Measurements from ENCODE around the gene DRD2.

Gene DRD2

DNA sequence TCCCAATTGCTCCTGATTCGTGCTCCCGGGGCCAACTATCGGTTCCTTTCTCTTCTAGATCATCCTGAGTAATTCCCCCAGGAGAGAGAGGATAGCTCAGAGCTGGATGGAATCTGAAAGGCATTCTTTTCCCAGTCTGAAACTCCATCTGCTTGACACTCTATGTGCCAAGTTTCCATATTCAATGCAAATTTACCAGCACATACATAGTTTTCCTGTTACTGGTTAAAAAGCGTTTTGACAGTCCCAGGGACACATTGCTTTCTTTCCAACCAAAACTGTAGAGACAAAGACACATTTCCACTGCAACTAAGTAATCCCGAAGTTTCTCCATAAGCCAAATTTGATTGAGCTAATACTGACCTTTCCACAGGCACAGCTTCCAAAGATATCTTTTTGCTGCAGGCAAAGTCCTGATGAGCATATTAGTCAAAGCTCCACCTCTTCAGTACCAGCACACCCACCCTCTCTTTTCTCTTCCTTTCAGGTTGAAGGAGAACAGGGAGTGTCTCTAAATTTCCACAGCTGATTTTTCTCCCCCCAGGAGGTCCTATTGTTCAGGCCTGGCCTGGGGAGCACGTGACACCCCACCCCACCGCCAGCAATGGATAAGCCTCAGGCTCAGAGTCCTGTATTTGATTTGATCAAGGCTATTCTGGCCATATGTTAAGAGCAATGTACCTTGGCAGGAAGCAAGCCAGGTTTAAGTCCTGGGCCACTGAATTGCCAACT, 97.4 kb downstream of the DRD2 start:
- in situ Hi-C loops (cut with HindIII; ENCODE audit: low sequenced_read_pairs): loop anchor here (5.0 kb wide), 1 partner anchor 74 kb away; no protein-coding TSS in a partner anchor

DNA sequence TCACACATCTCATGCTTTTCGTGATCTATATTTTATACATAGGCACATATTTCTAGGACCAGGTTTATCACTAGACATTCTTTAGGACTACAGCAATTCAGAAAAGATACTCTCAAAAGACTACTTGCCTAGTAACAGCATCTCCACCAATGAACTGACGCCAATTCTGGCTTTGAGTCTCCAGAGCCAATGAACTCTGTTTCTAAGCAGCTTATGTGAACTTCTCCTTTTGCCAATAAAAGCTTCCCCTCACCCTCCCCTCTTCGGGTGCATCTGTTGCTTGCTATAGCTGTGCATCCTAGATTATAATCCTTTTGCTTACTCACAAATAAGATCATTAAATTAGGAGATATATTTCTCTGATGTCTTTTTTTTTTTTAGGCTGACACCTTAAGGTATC, 99.0 kb downstream of the DRD2 start:
- in situ Hi-C loops (cut with HindIII; ENCODE audit: low sequenced_read_pairs): loop anchor here (5.0 kb wide), 1 partner anchor 76 kb away; no protein-coding TSS in a partner anchor

DNA sequence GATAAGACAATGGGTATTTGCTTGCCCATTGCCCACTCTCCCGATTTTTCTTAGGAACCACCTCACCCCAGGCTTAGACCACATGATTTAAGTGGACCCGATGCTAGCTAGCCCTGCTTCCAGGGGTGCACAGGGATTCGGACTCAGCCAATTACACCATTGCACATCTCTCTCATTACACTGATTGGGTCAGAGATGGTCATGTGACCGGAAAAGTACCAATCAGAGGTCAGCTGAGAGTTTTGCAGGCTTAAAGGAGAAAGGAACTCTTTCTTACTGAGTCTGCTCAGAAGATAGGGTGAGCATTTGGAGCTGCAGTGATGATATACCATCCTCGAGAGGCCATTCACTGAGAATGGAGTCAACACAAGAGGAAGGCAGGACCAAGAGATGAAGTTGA, 99.8 kb downstream of the DRD2 start:
- in situ Hi-C loops (cut with HindIII; ENCODE audit: low sequenced_read_pairs): loop anchor here (5.0 kb wide), 1 partner anchor 77 kb away; no protein-coding TSS in a partner anchor

DNA sequence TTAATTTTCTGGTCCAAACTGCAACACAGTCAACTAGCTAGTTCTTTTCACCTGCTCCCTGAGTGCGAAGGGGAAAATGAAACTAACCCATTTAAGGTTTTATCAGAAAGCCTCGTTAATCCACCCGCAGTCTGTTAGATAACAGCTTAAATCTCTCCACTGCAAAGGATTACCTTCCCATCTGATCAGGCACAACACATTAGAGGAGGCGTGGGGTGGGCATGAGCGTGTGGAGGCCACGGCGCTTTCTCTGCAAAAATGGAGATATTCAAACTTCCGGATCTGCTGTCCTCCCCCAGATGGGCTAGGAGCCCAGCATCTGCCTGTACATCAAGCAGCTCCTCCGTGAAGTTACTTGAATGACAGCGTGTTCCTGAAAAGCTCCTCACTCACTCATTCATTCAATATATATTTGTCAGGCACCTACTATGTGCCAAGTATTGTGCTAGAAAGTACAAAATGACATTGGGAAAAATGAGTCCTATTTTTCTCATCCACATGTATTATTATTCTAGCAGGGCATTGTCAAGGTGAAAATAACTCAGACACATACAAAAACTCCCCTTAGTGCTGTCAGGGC, 101.1 kb downstream of the DRD2 start:
- in situ Hi-C loops (cut with HindIII; ENCODE audit: low sequenced_read_pairs): no loop called here

DNA sequence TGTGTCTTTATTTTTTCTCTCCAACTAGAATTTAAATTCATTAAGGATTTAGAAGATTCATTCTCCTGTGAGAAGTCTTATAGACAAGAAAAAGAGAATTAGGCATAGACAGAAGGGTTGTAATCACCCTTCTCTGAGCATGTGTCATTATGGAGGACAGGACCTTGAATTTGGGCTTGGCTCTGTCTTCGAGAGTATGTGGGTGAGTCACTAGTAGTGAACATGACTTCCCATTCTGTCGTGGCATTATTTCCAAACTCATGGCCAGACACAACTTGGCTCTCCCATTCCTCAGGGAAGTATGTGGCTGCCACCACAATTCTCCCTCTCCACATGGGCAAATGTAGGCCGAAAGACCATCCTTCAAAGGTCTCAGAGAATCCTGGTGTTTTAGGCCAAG, 101.9 kb downstream of the DRD2 start:
- in situ Hi-C loops (cut with HindIII; ENCODE audit: low sequenced_read_pairs): no loop called here

DNA sequence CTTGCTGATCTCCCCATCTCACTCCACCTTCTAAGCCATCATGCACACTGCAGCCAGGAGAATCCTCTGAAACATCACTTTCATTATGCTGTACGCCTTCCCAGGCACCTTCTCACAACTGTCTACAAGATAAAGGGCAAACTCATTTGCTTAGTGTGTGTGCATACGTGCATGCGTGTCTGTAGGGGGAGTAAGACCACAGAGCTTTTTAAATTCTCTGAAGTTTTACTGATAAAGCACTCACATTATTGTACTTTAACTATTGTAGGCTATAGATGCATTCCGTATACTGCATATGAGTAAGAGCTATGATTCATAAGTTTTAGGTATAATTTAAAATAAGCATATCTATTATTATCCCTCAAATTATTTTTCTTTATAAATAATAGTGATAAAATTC, 102.9 kb downstream of the DRD2 start:
- in situ Hi-C loops (cut with HindIII; ENCODE audit: low sequenced_read_pairs): no loop called here

DNA sequence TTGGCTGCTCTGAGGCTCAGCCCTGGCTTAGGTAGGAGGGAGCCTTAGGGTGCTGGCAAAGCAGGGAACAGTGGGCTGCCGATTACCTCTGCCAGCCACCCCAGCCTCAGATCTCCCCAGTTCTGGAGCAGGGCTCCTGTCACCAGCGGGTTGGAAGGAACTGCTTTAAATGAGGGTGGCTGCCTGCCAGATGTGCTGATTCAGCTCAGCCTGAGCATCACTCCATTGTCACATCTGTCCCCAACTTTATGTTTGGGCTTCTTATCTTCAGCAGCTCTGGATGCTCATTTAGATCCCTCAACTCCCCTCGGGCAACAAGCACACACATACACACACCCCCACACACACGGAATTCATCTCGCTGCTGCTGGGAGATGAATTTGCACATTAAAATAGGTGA, 104.6 kb downstream of the DRD2 start:
- in situ Hi-C loops (cut with HindIII; ENCODE audit: low sequenced_read_pairs): no loop called here

DNA sequence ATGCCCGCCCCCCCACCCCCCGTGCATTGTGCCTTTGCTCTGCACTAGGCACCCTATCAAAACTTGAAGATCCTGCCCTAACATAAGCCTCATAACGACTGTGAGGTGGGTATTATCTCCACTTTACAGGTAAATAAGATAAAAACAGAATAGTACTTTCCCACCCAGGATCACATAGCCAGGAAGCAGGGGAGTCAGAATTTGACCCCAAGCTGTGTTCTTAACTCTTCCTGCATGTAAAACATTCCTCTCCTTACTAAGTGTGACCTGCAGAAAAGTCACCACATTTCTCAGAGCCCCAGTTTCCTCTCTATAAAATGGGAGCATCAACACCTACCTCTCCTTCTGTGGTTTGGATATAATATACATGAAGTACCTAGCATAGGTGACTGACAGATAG, 105.8 kb downstream of the DRD2 start:
- in situ Hi-C loops (cut with HindIII; ENCODE audit: low sequenced_read_pairs): no loop called here

DNA sequence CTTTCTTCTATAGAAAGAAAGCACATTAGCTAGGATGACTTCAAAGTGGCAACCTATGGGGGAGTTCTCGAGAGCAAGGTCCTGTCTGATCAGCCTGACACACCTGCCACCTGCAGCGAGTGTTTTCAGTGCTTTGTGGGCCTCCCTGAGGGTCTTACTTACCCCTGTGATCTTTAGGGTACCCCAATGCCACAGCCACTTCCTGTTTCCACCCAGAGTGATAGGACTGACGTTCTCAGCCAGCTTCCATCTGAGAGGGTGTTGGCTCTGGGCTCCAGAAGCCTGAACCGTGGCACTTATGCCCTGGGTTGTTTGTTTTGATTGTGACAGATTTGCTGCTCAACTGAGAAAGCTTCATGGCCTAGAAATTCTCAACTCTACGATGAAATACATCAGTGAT, 109.3 kb downstream of the DRD2 start:
- in situ Hi-C loops (cut with HindIII; ENCODE audit: low sequenced_read_pairs): no loop called here

DNA sequence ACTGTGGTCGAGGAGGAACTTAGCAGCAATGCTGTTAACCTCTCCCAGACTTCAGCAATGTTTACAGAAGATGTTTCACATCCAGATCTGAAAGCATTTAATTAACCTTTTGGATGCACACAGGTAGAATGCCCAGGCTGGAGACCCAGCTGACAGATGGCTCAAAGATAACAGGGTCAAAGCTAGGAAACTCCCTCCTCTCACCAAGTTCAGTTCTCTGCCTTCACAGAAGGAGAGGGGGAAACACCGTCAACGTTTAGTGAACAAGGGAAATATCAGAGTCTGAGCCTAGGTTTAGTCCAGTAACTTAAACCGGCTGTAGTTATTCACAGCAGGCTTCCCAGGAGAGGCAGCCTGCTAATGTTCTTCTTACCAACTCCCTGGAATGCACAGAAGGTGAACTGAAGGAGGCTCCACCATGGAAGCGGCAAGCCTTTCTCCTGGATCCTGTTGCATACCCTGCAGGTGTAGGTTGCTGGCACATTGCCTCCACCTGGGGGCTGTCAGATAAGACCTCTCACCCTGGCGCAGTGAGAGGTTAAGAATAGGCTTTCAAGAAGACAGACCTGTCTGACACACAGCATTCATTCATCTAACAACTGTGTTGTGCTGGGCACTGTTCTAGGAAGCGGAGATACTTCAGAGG, 111.1 kb downstream of the DRD2 start:
- in situ Hi-C loops (cut with HindIII; ENCODE audit: low sequenced_read_pairs): no loop called here

DNA sequence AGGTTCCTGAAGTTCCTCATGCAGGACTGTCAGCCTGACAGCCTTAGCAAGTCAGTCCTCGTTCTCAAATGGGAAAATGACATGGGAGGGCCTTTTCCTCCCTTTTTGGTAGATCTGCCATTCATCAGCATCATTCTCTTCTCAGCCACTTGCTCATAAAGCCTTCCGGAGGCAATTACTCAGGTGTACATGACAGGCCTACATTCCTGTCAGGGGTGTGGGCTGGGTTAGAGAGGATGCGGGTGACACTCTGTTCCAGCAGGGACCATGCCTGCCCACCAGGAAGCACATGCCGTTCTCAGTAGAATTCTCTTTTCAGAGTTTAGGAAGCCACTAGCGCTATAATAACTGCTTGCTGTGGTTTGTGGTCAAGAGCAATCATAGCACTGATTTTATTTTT, 111.8 kb downstream of the DRD2 start:
- in situ Hi-C loops (cut with HindIII; ENCODE audit: low sequenced_read_pairs): no loop called here
